ENCODE results near the gene MOCS1.

MOCS1 gene

DNA sequence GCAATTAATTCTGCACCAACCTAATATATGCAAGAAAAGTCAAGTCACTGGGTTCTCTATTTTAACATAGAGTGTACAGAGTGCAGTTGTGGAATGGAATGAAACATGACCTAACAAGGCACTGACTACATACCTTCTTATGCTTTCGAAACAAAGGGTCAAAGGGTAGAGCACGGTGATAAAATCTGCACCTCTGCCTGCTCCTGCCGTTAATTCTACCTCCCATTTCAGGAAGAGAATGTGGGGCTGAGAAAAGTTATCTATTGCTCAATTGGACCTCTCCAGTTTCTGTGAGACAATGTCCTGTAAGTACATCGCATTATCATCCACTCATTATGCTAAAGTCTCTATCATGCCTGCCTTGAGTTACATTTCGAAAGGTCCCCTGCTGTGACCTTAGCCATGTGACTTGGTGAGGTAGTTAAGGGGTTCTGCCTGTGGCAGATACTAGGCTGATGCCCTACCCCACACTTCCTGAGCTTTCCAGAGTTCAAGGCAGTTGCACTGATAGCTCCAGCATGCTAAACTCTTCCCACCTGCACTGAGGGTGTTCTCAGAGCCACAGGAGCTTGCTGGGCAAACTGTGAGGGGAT lies 14.0 kb upstream of the MOCS1 start:
- no peak for DNase-seq

DNA sequence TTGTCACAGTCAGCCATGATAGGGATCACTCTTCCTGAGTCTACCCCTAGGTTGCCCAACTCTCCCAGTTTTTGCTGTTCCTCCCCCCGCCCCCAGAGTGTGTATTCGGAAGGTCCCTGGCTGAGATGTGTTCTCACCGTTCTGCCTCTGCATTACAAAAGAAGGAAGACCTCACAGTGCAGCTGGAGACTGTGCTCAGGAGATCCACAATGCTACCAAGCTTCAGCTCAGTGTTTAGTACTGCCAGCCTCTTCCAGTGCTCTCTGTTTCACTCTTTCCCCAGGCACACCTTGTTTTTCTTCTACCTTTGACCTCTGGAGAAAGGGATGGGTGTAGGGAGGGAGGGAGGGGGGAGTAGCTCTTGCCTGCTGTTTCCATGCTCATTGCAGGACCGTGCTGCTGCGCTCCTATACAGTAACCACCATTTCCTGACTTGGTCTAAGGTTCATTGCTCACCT lies 13.4 kb upstream of the MOCS1 start:
- no peak for DNase-seq

DNA sequence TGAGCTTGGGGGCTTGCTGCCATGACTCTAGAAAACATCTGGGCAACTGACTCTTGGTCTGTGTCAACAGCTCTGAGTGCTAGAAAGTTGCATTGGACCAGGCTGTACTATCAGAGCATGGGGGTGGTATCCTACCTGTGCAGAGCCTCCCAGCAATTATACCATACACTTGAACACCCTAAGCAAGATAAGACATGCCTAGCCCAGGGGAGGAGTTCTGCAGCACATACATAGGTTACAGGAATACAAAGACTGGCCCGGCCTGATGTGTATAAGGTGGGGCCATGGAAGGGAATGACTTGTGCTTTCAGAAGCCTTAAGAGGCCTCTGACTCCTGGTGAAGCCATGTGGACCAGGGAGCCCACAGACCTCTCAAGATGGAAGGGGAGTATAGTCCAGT lies 11.4 kb upstream of the MOCS1 start:
- no peak for DNase-seq

DNA sequence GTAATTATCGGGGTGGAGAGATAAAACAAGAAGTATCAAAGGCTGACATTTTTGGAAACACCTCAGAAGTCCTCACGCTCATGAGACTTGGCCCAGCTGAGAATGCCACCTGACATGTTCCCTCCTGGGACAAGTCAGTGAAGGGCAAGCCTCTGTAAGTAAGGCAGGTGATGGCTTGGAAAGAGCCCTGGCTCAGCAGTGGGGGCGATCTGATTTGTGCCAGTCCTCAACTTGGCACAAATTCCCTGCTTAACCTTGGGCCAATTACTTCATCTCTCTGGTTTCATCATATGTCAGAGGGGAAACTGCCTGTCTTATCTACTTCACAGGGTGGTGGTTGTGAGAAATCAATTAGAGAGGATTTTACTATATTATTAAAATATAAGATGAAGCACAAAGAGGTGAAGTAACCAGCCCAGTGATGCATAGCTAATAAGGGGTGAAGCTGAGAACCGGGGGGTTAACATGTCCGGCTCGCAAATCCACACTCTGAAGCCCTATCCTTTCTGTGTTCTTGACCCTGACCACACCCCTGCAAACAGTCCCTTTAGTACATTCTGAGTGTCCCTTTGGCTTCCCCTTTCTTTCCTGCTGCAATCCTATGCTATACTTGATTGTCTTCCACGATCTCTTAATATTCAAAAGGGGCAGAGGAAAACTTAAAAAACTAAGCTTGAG lies 8.8 kb upstream of the MOCS1 start:
- no peak for DNase-seq

DNA sequence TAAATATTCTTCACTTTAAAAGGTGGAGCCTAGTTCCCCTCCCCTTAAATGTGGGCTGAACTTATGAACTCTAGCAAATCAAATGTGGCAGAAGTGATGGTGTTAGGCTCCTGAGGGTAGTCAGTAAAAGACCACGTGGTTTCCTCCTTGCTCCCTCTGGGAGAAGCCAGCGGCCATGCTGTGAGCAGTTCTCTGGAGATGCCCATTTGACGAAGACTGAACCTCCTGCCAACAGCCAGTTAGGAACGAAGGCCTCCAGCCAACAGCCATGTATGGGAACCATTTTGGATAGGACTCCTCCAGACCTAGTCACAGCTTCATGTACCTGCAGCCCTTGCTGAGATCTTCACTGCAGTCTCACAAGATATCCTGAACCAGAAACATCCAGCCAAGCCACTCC lies 7.6 kb upstream of the MOCS1 start:
- DNase-seq, result no peak

DNA sequence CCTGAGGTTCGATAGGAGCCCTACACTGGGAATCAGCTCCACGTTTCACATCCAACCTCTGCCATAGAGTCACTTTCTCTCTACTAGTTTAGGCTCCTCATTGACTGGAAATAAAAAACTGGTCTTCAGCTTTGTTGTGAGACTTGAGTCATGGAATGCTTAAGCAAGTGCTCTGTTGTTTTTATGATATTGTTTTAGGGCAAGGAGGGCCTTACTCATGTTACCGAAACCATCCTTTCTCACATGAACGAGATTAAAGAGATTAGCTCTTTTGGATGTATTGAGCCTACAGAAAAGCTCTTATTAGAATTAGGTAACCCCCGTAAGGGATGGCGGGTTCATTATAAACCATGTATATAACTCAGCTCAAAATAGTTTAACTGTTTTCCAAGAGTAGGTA lies 6.9 kb upstream of the MOCS1 start:
- DNase-seq, result no peak

DNA sequence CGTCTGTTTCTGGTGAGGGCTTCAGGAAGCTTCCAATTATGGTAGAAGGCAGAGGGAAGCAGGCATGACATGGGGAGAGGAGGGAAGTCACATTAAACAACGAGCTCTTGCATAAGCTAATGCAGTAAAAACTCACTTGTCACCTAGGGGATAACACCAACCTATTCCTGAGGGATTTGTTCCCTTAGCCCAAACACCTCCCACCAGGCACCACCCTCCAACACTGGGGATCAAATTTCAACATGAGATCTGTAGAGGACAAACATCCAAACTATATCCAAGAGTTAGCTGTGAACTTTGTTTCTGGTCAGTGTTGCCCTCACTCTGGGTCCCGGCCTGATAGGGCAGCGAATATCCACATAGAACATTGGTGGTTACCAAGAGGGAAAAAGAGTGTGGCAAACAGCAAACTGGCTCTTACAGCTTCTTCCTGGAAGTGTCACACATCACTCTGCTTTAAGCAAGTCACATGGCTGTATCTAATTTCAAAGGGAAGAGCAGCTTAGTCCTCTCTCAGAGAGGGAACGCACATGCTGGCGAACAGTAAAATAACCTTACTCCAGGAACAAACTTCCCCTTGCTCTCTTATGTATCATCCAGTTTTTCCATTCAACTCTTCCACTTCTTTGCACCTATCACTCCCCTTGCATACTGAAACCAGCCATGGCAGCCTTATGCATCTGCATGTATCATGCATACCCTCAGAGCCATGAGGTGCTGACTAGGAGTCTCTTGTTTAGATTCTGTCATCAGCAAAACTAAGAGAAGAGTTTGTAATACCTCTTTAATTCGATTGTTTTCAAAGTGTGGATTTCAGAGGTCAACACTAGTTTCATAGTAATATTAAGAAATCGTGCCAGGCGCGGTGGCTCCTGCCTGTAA lies 4.8 kb upstream of the MOCS1 start:
- no peak for DNase-seq

DNA sequence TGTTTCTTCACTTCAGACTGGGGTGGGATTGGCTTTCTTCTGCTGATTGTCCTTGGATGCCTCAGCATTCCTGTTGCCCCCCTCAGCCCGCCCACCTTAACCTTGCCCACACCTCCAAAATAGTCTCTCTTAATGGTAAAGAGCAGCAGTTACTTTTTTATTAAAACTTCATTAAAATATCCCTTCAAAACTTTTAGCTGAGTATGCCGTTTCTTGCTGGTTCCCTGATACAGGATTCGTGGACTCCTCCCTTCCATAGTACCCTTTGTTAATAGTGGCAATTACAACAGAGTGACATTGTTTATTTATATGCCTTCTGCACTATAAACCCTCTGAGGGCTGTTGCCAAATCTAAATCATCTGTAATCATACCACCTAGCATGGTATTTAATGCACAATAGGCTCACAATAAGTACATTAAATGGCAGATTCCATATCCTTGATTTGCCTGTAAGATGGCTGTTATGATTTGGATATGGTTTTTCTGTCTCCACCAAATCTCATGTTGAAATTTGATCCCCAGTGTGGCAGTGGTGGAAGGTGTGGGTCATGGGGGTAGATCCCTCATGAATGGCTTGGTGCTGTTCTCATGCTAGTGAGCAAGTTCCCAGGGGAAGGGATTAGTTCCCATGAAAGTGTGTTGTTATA lies 3.5 kb upstream of the MOCS1 start:
- no peak for DNase-seq

DNA sequence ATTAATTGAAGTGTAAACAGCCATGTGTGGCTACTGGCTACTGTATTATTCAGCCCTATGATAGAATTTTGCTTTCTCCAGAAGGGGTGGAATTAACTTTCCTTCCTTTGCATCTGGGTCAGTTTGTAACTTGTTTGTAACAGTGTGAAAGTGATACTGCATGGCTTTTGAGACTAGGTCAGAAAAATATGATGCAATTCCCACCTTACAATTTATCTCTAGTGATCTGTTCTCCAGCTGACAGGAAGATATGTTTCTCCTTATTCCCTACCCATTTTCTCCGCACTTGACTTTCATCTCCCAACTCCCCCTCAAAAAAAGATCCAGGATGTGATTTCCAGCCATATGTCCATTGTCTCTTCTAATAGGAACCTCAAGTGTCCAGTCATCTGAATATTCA lies 2.6 kb upstream of the MOCS1 start:
- no peak for DNase-seq

DNA sequence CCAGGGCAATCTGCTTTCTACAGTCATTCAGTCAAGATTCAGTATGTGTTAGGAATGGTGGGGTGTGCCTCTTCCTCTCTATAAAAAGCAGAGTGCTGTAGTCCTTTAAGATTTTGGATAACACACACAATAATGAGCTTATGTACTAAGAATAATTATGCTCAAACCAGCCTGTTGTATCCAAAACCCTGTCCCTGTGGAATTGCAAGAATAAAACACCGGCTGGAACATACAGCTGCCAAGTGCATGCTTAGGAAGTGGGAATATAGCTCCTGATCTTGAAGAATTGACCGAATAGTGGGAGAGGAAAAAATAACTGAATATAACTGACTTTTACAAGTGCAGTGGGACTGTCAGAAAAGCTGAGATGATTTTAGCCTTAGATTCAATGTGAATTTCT lies 979 bp upstream of the MOCS1 start:
- no peak for DNase-seq

DNA sequence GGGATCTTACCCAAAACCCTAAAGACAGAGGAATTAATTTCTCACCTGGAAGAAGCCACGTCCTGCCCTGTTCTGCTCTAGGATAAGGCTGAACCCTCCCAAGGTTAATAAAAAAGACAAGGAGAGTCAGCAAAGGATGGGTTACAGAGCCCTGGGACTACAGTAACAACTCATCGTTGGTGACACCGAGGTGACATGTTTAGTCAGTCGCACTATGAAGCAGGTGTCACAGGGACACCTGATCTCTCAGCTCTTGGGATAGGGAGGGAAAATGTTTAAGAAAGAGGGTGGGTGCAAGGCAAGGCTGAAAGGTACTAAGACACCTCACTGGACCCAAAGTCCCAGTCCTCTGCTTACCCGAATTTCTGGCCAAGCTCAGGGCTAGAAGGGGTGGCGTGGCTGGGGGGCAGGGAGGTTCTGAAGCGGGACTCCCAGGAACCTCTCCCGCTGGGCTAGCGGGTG lies 562 bp downstream of the MOCS1 start:
- peak in 2 of 51 donors; percentile 36 to 48 for DNase-seq

DNA sequence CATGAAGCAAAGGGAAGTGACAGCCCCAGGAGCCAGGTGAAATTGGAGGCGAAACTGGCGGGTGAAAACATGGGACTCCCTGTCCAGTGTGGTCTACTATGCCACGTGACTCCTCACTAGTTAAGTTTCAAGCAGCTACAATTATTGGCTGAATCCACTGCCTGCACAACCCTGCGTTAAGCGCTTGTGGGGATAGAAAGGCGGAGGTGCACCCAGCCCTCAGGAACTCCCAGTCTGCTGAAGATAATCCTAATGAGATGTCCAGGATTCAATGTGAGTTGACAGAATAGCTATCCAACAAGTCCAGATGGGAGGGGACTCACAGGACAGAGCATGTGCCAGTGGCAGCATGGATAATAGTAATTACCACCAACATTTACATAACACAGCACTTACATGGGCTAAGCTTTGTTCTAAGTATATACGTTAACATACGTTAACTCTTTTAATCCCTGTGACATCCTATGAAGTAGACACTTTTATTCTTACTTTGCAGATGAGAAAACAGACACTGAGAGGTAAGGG lies 1.8 kb downstream of the MOCS1 start:
- DNase-seq, result no peak

DNA sequence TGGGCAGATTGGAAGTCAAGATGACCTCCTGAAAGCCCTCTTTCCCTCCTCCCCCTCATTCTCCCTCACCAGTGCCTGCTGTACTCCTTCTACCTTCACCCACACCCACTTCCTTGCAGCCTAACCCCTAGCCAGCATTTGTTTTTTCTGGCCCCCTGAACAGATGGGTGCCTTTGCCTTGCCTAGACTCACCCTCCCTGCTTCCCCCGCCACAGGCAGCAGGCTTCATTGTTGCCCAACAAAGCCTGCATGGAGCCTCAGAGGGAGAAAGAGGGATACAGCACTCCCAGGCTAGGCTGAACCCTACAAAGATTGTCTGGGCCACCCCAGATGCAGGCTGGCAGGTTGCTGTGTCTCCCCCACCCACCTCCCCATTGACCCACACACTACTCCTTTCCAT lies 2.7 kb downstream of the MOCS1 start:
- DNase-seq, result peak in 4 of 51 donors; percentile 5 to 26 (median 12)

DNA sequence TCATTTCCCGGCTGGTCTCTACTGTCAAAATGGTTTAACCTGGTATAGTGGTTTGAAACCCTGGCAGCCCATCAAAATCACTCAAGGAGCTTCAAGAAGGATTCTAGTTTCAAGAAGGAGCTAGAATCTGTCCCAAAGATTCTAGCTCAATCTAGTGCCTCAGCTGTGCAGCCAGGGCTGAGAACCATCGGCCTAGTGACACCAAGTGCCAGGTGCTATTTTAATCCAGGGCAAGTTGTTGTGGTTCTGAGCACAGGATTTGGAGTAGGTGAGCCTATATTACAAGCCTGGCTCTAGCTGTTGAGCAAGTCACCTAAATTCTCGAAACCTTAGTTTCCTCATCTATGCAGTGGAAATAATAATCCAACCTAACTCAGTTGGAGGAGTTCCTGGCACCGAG lies 3.7 kb downstream of the MOCS1 start:
- DNase-seq, result no peak

DNA sequence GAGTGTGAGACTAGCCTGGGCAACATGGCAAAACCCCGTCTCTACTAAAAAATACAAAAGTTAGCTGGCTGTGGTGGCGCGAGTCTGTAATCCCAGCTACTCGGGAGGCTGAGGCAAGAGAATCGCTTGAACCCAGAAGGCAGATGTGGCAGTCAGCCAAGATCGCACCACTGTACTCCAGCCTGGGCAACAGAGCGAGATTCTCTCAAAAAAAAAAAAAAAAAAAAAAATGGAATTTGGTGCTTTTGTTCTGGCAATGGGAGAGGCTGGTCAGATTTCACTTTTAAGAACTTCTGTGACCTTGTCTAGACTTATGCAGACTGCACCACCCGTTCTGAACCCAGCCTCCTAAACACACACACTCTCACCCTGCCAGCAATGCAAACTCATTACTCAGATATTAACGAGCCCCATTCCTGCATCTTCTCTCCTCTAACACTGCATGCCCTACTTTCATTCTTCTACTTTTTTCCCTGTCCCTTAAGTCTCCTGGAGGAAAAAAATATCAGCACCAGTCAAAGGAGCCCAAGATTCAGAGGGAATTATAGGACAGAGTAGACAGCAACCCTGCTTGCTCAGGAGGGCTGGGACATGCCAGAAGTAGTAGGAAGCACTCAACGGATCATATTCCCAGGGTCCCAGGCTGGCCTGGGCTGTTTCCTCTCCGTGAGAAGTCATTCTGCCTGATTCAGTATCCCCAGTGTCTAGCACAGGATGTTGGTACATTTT lies 4.4 kb downstream of the MOCS1 start:
- no peak for DNase-seq

DNA sequence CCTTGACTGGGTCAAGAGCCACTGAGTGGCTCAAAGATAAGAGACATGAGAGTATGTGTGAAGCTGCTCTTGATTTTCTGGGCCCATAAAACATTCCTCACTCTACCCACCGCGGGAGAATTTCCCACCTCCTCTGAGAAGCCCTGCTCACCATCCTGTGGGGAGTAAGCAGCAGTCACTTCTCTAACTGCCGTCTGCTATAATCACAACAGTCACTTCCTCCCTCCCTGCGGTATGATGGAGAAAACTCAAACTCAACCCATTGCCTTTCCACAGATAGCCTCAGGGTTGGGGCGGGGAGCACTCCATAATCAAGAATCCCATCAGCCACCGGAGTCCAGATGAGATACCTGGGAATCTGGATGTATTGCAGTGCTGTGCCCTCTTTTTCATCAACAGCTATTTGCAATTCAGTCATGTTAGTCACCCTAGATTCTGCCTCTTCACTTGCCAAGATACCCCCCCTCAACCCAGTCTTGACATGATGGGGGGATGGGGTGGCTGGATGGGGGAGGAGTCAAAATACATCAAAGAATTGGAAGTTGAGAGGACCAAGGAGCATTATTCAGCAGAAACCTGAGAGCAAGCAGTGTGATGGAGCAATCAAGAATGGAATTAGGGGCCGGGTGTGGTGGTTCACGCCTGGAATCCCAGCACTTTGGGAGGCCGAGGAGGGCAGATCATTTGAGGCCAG lies 5.1 kb downstream of the MOCS1 start:
- no peak for DNase-seq

DNA sequence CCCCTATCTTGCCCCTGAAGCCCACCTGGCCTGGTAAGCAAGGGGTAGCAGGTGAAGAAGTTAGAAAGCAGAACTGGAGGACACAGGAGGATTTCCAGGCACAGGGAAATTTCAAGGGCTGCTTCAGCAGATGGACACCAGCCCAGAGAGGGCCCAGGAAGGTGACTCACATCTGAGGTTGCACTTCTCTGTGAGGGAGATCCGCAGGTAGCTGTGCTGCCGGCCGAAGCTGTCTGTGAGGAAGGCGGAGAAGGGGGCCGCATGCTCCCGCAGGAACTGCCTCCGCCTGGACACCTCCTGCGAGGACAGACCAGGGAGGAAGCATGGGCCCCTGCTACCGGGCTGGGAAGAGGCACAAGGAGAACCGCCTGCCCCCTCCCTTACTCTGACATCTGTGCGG lies 7.1 kb downstream of the MOCS1 start:
- no peak for DNase-seq

DNA sequence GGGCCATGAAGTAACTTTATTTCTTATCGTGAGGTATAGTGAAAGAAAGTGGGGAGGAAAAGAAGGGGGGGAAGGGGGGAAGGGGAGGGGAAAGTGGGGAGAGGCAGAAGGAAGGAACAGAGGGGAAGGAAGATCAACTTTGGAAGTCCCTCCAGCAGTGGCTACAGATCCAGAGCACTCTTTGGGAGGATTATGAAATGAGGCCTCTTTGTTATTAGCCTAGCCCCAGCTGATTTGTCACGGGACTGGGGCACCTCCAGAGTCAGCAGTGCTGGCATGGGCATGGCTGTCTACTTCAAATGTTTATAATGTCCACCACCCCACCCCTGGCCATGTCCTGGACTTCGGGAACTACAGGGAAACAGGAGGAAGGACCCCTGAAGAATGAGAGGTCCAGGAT lies 7.6 kb downstream of the MOCS1 start:
- DNase-seq, result no peak

DNA sequence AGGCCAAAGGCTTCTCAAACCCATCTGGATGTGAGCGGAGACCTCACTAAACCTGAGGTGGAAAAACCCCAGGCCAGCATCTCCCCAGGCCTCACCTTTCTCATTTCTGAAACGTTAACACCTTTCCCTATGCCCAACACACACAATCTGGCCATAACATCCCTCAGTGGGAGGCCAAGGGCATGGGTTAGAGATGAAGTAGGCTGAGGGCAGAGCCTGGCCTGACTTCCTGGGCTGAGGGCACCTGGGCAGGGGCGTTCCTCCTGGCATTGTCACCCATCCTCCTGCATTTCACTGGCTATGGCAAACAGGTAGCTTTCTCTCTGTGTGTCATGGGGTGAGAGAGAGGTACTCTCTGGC lies 8.4 kb downstream of the MOCS1 start:
- DNase-seq, result no peak

DNA sequence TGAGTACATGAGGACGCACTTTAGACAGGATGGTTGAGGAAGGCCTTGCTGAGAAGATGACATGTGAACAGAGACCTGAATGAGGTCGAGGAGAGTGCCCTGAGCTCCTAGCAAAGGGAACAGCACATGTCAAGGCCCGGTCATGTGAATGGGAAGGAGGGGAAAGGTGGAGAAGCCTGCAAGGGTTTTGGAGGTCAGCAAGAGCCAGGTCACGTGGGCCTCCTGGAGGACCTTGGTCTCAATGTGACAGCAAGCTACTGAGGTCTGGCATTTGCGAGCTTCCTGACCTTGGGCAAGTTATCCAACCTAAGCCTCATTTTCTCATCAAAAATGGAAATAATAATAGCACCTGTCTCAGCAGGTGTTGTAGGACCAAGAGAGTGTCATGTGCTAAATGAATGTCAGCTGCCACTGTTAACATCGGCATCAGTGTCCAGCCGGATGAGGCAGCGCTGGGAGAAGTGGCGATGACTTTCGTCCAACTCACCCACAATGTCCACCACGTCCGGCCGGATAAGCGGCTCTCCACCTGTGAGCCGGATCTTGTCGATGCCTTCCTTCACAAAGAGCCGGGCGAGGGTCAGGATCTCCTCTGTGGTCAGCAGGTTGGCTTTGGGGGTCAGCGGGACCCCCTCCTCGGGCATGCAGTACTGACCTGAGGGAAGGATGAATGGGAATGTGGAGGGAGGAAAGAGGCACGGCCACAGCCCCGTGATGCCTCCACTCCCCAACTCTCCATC lies 8.9 kb downstream of the MOCS1 start:
- DNase-seq, result no peak

Measured in hypothalamus (tissue), 51 donors.